GM19455 (cell line): ENCODE measurements around the gene CPZ.
"Not testable (repeated sequence)": the region's sequence is repeated elsewhere in the genome, so short reads cannot be mapped to it uniquely, and the experiment has no call there.

Experiments
- ATAC-seq: cut with Tn5 transposase; IDR thresholded peaks from one replicate; pipeline ENCODE4 v1.9.1; 2021; ENCODE audit not compliant: unreplicated experiment

The CPZ gene

DNA sequence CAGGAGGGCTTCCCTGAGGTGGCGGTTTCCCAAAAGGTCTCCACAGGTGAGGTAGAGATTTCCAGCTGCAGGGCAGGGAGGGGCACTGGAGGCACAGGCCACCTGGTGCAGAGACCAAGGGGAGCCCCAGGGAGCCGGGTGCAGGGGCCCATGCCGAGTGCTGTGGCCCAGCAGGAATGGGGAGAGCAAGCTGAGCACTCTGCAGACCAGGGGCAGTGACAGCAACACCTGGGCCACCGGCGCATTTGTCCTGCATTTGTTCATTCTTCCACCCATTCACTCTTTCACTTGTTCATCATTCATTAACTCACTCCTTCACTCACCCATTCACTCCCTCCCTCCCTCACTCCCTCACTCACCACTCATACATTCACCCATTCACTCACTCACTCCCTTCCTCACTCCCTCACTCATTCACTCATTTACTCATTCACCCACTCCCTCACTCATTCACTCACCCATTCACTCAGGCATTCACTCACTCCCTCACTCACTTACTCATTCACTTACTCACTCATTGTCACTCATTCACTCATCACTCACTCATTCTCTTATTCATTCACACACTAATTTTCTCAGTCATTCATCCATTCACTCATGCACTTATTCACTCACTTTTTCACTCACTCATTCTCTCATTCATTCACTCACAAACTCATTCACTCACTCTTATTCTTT lies 16.3 kb downstream of the CPZ start:
- ATAC-seq = no peak

DNA sequence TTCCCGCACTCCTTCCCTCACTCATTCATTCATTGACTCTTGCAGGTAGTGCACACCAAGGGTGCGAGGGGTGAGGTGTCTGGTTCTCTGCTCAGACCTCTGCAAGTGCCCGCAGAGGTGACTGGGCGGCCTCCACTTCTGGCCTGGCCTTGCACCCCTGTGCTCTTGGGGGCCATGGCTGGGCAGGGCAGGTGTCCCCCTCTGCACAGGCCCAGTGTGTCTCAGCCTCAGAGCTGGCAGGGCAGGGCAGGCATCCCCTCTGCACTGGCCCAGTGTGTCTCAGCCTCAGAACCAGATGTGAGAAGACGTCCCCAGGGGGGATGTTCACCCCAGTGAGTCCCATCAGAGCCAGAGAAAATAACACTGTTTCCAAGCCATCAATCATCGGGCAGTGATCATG lies 16.8 kb downstream of the CPZ start:
- ATAC-seq = no peak

DNA sequence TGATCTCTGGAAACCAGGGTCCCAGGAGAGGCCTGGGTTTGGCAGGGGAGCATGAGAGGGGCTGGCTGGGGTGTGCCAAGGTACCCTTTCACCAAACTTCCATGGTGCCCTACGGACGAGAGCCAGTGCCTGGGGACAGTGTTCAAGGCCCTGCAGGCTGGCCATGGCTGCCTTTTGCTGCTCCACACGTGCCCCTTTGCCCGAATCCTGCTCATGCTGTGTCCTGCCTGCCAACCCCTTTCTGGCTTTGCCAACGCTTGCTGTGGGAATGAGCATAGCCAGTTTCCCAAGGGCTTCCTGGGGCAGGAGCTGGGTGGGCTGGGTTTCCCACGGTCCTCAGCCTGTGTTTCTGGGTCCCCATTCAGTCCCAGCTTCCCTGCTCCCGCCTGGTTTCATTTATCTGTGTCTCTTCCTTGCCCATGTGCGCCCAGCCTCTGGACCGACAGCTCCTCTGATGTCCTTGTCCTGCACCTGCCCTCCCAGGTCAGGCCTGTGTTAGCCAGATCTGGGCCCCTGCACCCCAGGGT lies 17.3 kb downstream of the CPZ start:
- ATAC-seq = no peak

DNA sequence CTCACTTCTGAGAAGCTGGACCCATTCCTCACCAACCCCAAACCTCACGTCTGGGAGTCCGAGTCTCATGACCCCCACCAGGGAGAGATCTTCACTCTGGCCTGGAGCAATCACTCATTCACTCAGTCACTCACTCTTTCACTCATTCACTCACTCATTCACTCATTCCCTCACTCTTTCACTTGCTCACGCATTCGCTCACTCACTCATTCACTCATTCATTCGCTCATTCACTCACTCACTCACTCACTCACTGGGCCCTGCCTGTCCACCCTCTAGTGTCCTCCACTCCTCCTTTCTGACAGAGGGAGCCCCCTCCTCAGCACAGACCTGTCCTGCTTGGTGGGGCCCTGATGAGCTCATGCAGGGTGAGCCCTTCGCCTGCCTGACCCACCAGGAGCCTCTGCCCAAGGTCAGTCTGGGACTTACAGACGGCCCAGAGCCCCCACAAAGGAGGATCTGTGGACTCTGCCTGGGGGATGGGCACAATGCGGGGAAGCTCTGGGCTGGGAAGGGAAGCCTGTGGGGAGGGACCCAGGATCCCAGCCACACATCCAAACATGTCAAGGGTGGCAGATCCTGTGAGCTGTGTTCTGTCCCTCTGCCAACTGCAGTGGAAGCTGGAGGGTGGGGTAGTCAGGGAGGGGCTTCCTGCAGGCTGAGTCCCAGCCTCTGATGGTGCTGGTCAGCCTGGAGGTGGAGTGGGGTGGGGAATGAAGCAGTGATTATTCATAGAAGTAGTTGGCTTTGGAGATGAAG lies 18.5 kb downstream of the CPZ start:
- ATAC-seq = no peak

DNA sequence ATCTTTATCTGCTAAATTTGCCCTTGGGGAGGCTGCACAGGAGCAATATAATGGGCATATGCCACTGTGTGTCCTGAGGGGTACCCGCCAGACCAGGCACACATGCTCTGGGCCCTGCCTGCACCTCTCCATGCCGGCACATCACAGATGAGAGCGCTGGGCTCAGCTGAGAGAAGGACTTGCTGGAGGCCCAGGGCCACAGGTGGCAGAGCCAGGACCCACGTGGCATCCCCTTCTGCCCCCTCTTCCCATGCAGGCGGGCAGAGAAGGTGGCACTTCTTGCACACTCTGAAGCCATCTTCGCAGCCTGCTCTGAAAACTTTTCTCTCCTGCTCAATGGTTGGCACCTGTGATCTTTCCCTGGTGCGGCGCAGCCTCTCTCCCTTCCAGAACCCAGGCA lies 20.1 kb downstream of the CPZ start:
- no peak for ATAC-seq

DNA sequence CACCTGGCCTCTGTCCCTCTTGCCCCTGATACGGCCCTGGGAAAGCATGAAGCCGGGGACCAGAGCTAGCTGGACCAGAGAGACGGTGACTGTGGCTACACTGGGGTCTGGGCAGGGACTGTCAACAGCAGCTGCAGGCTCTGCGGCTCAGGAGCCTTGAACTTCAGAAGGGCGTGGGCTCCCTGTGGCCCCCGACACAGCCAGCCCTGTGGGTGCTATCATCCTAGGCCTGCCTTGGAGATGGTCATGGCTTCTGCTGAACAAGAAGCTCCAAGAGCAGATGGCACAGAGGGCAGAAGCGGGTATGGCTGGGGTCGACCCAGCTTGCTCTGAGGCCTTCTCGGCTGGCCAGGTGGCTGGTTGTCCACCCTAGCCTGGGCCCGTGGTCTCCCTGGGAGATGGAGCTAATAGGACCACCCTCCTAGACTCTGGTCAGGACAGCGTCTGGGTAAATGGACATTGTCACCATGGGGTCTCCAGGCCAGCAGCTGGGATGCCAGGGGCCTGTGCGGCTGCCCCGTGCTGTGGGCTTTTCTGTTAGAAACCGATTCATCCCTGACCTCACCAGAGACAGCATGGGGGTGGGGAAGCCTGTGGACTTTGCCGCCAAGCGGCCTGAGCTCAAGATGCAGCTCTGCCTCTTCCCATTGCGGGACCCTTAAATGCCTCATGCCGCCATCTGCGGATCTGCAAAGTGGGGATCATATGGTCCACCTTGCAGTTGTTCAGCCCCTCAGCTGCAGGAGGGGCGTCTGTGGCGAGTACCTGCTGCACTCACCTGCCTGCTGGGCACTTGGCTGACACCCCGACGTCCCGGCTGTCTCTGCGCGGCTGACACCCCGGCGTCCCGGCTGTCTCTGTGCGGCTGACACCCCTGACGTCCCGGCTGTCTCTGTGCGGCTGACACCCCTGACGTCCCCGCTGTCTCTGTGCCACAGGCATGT lies 21.1 kb downstream of the CPZ start:
- ATAC-seq = no peak

DNA sequence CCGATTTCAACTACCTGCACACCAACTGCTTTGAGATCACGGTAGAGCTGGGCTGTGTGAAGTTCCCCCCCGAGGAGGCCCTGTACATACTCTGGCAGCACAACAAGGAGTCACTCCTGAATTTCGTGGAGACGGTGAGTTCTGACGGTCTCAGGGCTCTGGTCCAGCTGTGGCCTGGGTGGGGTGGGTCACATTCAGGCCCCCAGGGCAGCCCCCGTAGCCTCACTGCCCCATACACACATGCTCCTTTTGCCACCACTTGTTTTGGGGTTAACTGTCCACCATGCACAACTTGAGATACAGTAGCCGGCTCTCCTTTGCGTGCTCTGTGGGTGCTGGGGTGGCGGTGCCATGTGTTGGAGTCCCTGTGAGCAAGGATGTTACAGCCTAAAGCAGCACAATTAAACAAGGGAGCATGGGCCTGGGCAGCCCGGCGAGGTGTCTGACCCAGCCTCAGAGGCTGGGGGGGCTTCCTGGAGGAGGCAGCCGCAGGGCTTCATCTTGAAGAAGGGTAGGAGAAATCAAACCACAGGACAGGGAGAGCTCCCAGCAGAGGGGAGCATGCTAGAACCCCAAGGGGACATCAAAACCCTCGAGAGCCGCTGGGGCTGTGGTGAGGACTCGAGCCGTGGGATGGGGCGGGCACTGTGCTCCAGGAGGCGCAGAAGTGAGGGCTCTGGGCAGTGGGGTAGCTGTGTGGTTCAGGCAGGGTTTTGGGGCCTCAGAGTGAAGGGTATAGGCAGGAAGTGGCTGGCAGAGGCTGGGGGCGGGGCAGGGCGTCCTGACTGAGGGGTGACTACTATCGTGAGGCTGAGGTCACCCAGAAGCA lies 22.0 kb downstream of the CPZ start:
- ATAC-seq = no peak

DNA sequence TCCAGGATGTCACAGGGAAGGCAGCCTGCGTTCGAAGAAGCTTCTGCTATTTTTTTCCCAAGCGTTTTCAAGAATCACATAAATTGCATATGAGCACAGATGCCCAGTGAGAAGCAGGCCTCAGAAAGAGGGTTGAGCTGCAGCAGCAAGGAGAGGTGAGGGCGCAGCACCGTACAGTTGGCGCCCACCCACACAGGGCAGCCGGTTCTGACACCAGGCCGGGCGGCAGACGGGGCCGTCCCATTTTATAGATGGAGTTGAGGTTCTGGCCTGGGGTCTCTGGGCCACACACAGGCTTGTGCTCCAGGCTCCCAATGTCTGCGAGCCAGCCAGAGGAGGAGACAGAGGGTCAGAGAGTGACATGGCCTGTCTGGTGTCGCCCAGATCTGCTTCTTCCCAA lies 22.8 kb downstream of the CPZ start:
- ATAC-seq = no peak

DNA sequence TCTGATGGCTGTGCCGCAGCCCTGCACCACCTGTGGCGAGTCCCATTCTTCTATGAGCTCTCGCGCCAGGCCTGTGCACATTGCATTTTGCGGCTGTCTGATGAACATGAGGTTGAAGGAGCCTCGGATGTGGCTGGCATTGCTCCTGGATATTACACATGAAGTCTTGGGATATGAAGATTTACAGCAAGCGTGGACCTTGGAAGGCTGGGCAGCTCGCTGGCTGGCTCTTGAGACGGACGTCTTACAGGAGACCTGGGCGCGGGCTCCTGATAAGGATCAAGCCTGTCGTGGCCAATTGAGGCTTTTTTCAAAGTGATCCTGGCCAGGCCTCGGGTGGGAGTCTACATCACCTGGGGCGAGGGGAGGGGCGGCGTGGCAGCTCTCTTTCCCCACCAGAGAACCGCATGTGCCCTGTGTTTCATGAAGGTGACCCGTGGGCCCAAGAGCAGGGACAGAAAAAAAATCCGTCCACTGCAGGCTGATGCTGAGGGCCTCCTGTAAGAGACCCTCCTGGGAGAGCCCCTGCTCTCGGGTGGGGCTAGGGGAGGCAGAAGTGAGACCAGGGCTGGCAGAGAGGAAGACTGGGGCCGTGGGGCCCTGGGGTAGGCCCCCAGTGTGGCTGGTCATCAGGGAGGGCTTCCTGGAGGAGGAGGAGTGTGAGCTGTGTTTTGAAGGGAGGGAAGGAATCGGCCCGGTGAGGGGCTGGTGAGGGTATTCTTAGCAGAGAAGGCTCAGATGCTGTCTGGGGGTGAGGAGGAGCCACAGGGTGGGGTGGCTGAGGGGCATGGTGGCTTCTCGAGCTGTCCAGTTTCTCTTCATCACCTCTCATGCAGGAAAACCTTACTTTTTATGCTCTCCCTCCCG lies 23.6 kb downstream of the CPZ start:
- ATAC-seq = no peak

DNA sequence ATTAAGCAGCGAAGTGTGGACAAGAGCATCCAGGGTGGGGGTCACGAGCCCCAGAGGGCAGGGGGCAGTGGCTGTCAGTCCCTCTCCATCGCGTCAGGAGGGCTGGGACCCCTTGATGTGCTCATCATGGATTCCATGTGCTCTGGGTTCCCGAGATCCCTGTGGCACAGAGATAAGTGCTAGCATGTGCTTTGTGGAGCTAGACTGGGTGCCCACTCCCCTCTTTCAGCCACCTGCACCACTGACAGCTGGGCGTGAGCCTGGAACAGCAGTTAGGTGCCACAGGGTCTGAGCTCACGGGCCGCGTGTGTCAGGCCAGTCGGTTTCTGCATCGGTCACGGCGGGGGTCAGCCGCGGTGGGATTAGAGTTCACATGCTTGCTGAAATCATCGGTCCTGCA lies 24.3 kb downstream of the CPZ start:
- ATAC-seq = no peak

DNA sequence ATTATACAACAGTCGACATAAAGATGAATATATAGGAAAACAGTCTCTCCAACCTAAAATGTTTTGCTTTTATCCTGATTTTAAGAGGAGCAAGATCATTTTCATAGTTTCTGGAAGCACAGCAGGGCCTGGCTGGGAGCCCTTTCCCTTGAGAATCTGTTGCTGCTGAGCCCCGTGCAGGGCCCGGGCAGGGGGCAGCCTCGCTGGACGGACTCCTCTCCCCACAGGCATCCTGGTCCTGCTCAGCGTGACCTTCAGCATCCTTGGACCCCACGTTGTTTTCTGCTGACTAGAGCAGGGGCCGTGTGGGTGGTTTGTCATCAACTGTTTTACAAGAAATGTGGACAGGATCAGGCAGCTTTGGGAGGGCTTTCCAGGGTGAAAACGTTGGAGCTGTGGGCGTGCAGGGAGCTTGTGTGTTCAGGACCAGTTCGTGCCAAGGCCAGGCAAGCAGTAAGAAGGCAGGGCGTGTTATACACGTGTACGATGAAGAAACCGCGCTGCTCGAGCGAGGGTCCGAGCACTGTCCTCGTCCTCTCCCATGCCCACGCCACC lies 25.0 kb downstream of the CPZ start:
- no peak for ATAC-seq

DNA sequence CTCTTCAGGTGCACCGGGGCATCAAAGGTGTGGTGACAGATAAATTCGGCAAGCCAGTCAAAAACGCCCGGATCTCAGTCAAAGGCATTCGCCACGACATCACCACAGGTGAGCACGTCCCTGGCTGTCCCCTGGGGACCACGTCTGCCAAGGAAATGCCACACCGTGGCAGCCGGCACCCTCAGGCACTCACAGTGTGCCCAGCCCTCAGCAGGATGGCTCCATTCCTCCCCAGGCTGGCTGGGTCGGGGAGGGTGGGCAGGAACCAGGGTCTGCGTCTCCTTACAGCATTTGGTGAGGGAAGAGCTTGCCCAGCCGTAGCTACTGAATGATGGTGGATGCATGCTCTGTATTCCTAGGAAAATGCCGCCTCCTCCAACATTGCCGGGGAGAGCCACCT lies 25.9 kb downstream of the CPZ start:
- no peak for ATAC-seq

DNA sequence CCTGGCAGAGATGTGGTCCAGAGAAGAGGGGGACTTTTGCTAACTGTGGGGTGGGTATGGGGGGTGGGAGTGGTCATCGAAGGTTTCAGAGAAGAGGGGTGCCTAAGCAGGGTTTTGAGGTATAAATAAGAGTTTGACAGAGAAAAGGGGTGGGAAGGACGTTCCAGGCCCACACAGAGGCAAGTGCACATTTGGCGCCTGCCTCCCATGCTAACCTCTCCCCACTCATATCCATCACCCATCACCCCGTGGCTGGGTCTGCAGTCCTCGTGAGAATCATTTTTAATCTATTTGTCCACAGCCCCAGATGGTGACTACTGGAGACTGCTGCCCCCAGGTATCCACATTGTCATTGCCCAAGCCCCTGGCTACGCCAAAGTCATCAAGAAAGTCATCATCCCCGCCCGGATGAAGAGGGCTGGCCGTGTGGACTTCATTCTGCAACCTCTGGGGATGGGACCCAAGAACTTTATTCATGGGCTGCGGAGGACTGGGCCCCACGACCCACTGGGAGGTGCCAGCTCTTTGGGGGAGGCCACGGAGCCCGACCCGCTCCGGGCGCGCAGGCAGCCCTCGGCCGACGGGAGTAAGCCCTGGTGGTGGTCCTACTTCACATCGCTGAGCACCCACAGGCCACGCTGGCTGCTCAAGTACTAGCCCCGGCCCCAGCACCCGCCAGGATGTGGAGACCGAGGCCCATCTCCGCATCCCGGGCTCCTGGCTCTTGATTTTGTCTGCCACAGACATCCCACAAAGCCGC lies 26.6 kb downstream of the CPZ start:
- no peak for ATAC-seq

DNA sequence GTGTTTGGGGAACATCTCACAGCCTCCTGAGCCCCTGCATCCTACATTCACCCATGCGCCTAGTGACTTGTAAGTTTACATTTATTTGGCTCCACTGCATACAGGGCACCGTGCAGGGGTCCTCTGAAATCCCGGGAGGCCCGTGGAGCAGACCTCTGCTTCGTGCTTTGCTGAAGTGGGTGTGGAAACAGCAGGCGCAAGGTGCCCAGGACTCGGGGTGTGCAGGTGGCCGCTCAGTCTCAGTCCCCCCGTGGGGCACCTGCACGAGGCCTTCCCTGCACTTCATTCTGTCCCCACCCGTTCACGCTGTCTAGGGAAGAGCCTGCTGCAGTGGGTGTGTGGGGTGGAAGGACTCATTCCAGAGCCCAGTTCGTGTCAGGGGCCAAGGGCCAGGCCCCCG lies 28.6 kb downstream of the CPZ start:
- ATAC-seq = not testable (repeated sequence)

DNA sequence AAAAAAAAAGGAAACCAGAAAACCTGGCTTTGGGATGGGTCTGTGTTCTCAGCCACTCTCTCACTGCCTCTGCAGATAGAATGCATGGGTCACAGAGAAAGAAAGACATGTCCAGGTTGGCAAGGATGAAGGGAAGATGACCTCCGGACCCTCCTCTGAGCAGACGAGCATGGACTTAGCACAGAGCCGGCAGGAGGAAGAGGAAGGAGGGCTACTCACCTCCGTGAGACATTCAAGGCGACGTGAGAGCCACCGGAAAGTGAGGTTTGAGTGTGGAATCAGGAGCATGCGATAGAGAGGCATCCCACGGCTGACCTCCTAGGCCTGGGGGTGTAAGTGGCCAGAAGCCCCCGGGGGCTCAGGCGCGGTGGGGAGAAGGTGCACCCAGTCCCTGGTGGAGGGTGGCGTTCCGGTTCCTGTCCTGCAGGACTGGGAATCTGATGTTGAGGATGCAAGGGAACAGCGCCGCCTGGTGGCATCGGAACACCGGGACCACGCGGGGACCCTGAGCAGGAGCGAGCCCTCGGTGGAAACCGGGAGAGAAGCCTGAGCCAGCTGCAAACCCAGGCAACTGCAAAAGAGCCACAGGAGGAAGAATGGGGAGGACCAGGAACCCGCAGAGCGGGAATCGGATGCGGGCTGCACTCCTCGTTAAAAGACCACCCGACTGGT lies 32.2 kb downstream of the CPZ start:
- ATAC-seq = not testable (repeated sequence)

DNA sequence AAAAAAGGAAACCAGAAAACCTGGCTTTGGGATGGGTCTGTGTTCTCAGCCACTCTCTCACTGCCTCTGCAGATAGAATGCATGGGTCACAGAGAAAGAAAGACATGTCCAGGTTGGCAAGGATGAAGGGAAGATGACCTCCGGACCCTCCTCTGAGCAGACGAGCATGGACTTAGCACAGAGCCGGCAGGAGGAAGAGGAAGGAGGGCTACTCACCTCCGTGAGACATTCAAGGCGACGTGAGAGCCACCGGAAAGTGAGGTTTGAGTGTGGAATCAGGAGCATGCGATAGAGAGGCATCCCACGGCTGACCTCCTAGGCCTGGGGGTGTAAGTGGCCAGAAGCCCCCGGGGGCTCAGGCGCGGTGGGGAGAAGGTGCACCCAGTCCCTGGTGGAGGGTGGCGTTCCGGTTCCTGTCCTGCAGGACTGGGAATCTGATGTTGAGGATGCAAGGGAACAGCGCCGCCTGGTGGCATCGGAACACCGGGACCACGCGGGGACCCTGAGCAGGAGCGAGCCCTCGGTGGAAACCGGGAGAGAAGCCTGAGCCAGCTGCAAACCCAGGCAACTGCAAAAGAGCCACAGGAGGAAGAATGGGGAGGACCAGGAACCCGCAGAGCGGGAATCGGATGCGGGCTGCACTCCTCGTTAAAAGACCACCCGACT lies 37.8 kb downstream of the CPZ start:
- ATAC-seq = not testable (repeated sequence)

DNA sequence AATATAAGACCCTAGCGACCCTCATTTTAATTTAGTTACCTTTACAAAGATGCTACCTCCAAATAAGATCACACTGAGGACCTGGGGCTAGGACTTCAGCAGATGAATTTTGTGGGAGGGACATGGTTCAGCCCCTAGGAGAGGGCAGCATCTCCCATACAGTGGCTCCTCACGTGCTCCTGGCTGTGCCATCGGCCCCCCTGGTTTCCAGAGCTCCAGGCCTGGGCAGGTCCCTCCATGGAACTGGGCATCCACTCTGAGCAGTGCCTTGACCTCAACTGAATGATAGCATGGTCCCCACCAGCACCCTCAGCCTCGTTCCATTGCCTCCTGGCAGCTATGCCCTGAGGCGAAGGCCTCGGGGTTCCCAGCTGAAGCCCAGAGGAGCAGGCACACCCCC lies 39.3 kb downstream of the CPZ start:
- not testable (repeated sequence) for ATAC-seq
